Measurements from ENCODE around the gene CDK14.

DNA sequence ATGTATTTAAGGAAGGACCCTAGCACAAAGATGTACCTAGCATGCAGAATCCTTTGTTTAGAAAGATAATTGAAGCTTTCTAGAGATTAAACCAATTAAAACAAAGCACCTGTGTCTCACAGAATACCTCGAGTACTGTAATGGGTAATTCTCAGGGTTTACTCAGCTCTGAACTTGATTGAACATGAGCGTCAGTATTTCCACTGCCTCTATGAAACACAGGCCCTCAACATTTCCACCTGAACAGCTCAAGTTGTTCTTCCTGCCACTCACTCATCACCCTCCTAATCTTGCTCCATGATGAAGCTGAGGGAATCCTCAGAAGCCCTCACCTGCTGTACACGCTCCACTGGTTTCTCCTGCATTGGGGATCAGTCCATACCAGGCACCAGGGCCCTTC is 634.4 kb downstream of the CDK14 start:
- TF ChIP-seq CTCF (conservative IDR thresholded peaks at IDR 0.05 in 1 of 2, IDR thresholded peaks at IDR 0.05 in 1 of 2; ENCODE audit: low read depth in 1 of 2, low read length in 2 of 2) (no peak), EZH2 (IDR thresholded peaks at IDR 0.05; ENCODE audit: low read length, missing control alignments) (no peak)

Measured in fibroblast of lung (primary cell).